PC-3 (cell line): ENCODE measurements around the gene HMCN2. TPM values are rescaled to one million over a fixed set of nuclear protein-coding genes. Genes with fewer than 3 reads are reported as not detected.
"Not testable (repeated sequence)": the region's sequence is repeated elsewhere in the genome, so short reads cannot be mapped to it uniquely, and the experiment has no call there.

Experiments
- ATAC-seq: fragments of 200-7000 bp; cut with Tn5 transposase; 2 replicates; pipeline ENCODE4 v1.9.1; 2020; ENCODE audit warnings: mild to moderate bottlenecking, moderate library complexity
- BruUV-seq: library from RNA; stranded (reverse); fragments of 400-500 nt; replicated peaks from 2 replicates; lab custom pipeline; 2021; lab: Mats Ljungman, UMichigan
- CTCF ChIA-PET: fragments of 300-600 bp; sonication (Branson Sonifier 250); formaldehyde crosslinking; loops from one replicate; lab custom pipeline; 2022; ENCODE audit warnings: antibody characterized with exemption; lab: Charles Lee
- POLR2A ChIA-PET: fragments of 300-600 bp; sonication (Branson Sonifier 250); formaldehyde crosslinking; loops from one replicate; lab custom pipeline; 2022; ENCODE audit warnings: antibody characterized with exemption; ENCODE audit not compliant: unreplicated experiment; lab: Charles Lee
- DNase-seq: peaks from one replicate; pipeline ENCODE4 v3.0.0-alpha.2; 2015
- H2AFZ ChIP-seq: fragments of 300-600 bp; sonication (generic); 2 replicates; pipeline ENCODE4 v1.6.0; 2016; ENCODE audit warnings: antibody characterized with exemption, low read length
- H3F3A ChIP-seq: fragments of 300-600 bp; sonication (generic); one replicate; pipeline ENCODE4 v1.6.0; 2017; ENCODE audit warnings: antibody characterized with exemption, low read length, control low read depth, mild to moderate bottlenecking; ENCODE audit not compliant: unreplicated experiment
- H3K27ac ChIP-seq: fragments of 300-600 bp; sonication (generic); 2 replicates; pipeline ENCODE4 v1.5.1; 2016; ENCODE audit warnings: mild to moderate bottlenecking, low read length
- H3K27me3 ChIP-seq: fragments of 300-600 bp; sonication (generic); 2 replicates; pipeline ENCODE4 v1.6.1; 2016; ENCODE audit warnings: low read length, mixed read lengths
- H3K36me3 ChIP-seq: fragments of 300-600 bp; sonication (generic); 2 replicates; pipeline ENCODE4 v1.6.1; 2016; ENCODE audit warnings: low read depth, mixed run types, low read length, mixed read lengths
- H3K4me1 ChIP-seq: fragments of 300-600 bp; sonication (generic); 2 replicates; pipeline ENCODE4 v1.5.1; 2016; ENCODE audit warnings: low read length; ENCODE audit not compliant: insufficient read depth
- H3K4me2 ChIP-seq: fragments of 300-600 bp; sonication (generic); 2 replicates; pipeline ENCODE4 v1.6.0; 2016; ENCODE audit warnings: low read length
- H3K4me3 ChIP-seq: fragments of 300-600 bp; sonication (generic); 2 replicates; pipeline ENCODE4 v1.5.1; 2016; ENCODE audit warnings: mild to moderate bottlenecking, low read length, mixed read lengths
- H3K79me2 ChIP-seq: fragments of 300-600 bp; sonication (generic); 2 replicates; pipeline ENCODE4 v1.6.1; 2017; ENCODE audit warnings: low read length, mixed read lengths
- H3K9ac ChIP-seq: fragments of 300-600 bp; sonication (generic); 2 replicates; pipeline ENCODE4 v1.6.0; 2016; ENCODE audit warnings: mild to moderate bottlenecking, low read length
- H3K9me2 ChIP-seq: fragments of 300-600 bp; sonication (generic); replicated peaks from 2 replicates; pipeline ENCODE4 v1.6.1; 2016; ENCODE audit warnings: mixed run types, low read length, mixed read lengths
- H3K9me3 ChIP-seq: fragments of 300-600 bp; sonication (generic); 2 replicates; pipeline ENCODE4 v1.6.1; 2016; ENCODE audit warnings: low read length, mixed read lengths
- H4K20me1 ChIP-seq: fragments of 300-600 bp; sonication (generic); 2 replicates; pipeline ENCODE4 v1.6.1; 2016; ENCODE audit warnings: low read length, mixed read lengths
- EZH2 ChIP-seq: fragments of 300-600 bp; sonication (generic); IDR thresholded peaks from one replicate; pipeline ENCODE4 v1.6.1; 2017; ENCODE audit warnings: antibody characterized with exemption, mild to moderate bottlenecking, low read length; ENCODE audit not compliant: unreplicated experiment
- EZH2phosphoT487 ChIP-seq: fragments of 300-600 bp; sonication (generic); IDR thresholded peaks from 2 replicates; pipeline ENCODE4 v1.6.1; 2018; ENCODE audit warnings: mild to moderate bottlenecking, antibody characterized with exemption, low read length, borderline replicate concordance
- intact Hi-C: fragments of 100-400 bp; cut with micrococcal nuclease; formaldehyde crosslinking; loops from 2 replicates; pipeline ENCODE4 v1.9.0; 2023
- total RNA-seq: library from RNA; depleted of rRNA; stranded (reverse); fragments of >200 nt; gene quantifications from 2 replicates; pipeline ENCODE4 v1.2.3, GENCODE V29; 2014
- TF ChIP-seq, protein P1 (sequence below): fragments of 300-600 bp; sonication (generic); conservative IDR thresholded peaks from 2 replicates; pipeline ENCODE4 v1.5.1; 2017; ENCODE audit warnings: antibody characterized with exemption, low read depth, mild to moderate bottlenecking, low read length

Gene HMCN2
- total RNA-seq, 1 experiment from 2014 or later = 0.11 TPM

DNA sequence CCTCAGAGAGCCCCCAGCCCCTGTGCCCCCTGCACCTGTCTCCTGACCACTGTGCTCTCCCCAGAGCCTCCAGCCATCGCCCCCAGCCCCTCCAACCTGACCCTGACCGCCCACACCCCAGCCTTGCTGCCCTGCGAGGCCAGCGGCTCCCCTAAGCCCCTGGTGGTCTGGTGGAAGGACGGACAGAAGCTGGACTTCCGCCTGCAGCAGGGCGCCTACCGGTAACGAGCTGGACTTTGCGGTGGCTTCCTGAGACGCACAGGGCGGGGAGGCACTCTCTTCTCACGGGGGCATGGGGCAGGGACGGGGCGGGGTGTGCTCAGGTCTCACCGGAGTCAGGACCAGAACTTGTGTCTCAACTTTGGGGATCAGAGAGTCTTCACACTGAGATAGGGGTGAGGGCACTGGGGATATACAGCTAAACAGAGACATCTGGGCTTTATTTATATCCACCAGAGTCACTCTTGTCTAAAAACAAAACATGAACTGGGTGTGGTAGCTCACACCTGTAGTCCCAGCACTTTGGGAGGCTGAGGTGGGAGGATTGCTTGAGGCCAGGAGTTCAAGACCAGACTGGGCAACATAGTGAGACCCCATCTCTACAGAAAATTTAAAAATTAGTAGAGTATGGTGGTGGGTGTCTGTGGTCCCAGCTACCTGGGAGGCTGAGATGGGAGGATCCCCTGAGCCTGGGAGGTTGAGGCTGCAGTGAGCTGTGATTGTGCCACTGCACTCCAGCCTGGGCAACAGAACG lies 133.1 kb downstream of the HMCN2 start:
- Histone ChIP-seq H3K4me3 (no peak overlapping the region), H3K4me2 (no peak overlapping the region), H3F3A (no peaks in the 10 kb centered on the region), H4K20me1 (no peaks in the 10 kb centered on the region), H3K79me2 (no peaks in the 10 kb centered on the region), H3K27ac (no peak overlapping the region), H3K4me1 (no peaks in the 10 kb centered on the region), H3K9ac (no peak overlapping the region), H3K36me3 (no peaks in the 10 kb centered on the region), H2AFZ (no peak overlapping the region), H3K9me3 (no peaks in the 10 kb centered on the region), H3K9me2 (no peaks in the 10 kb centered on the region), H3K27me3 (no peaks in the 10 kb centered on the region)
- no peak for TF ChIP-seq EZH2
- TF ChIP-seq, protein P1, sequence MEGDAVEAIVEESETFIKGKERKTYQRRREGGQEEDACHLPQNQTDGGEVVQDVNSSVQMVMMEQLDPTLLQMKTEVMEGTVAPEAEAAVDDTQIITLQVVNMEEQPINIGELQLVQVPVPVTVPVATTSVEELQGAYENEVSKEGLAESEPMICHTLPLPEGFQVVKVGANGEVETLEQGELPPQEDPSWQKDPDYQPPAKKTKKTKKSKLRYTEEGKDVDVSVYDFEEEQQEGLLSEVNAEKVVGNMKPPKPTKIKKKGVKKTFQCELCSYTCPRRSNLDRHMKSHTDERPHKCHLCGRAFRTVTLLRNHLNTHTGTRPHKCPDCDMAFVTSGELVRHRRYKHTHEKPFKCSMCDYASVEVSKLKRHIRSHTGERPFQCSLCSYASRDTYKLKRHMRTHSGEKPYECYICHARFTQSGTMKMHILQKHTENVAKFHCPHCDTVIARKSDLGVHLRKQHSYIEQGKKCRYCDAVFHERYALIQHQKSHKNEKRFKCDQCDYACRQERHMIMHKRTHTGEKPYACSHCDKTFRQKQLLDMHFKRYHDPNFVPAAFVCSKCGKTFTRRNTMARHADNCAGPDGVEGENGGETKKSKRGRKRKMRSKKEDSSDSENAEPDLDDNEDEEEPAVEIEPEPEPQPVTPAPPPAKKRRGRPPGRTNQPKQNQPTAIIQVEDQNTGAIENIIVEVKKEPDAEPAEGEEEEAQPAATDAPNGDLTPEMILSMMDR = no peak
- no peak for TF ChIP-seq EZH2phosphoT487
- intact Hi-C loops = no loop called here
- no TSS peak for BruUV-seq
- ATAC-seq (no peak), DNase-seq (no peak)
- ChIA-PET POLR2A (no interaction called here), CTCF (no interaction called here)

DNA sequence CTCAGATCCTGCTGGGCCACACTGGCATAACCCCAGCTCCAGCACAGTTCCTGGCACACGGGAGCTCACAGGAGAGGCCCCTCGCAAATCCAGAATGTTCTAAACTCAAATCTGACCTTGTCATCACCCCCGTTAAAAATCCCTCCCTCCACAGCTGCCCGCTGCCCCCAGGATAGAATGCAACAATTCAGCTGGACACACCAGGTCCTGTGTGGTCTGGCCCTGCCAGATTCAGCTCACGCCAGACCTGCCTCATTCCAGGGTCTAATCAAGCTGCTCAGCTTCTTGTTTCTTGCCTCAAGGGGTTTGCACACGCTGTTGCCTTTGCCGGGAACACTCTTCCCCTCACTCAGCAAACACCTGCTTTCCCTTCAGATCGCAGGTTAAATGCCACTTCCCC lies 134.2 kb downstream of the HMCN2 start:
- no peak overlapping the region for H2AFZ ChIP-seq
- no peaks in the 10 kb centered on the region for H3F3A ChIP-seq
- no peak for TF ChIP-seq EZH2
- TF ChIP-seq, protein P1 = no peak
- no peak for TF ChIP-seq EZH2phosphoT487
- H3K4me1 ChIP-seq = no peaks in the 10 kb centered on the region
- H3K4me2 ChIP-seq = no peak overlapping the region
- intact Hi-C loops = no loop called here
- H3K9me3 ChIP-seq = no peaks in the 10 kb centered on the region
- H3K79me2 ChIP-seq = no peaks in the 10 kb centered on the region
- H3K4me3 ChIP-seq = no peak overlapping the region
- H3K9me2 ChIP-seq = no peaks in the 10 kb centered on the region
- DNase-seq (no peak), ATAC-seq (no peak)
- CTCF ChIA-PET = interaction anchor here (0.7 kb wide), 1 partner anchor 240 kb away, joined by 3 read pairs; no protein-coding TSS in a partner anchor
- H4K20me1 ChIP-seq = no peaks in the 10 kb centered on the region
- no peak overlapping the region for H3K9ac ChIP-seq
- POLR2A ChIA-PET = no interaction called here
- no peak overlapping the region for H3K27ac ChIP-seq
- H3K36me3 ChIP-seq = no peaks in the 10 kb centered on the region
- BruUV-seq = no TSS peak
- no peaks in the 10 kb centered on the region for H3K27me3 ChIP-seq

DNA sequence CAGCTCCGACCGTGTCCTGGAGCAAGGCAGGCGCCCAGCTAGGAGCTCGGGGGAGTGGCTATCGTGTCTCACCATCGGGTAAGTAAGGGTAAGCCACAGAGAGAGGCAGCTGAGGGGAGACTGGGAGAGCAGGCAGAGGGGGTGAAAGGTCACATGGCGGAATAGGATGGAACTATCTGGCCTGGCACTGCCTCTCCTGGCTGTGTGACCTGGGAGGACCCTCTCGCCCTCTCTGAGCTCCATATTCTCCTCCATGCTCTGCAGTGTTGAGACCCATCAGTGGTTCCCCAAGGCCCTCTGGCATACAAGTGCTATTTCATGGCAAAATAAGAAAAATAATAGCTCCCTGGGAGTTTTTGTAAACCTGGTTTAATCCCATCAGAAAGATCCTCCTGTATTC lies 135.3 kb downstream of the HMCN2 start:
- no peak overlapping the region for H3K4me2 ChIP-seq
- no peaks in the 10 kb centered on the region for H3K27me3 ChIP-seq
- H3K4me1 ChIP-seq = no peaks in the 10 kb centered on the region
- H3K9me3 ChIP-seq = no peaks in the 10 kb centered on the region
- no peak overlapping the region for H3K9ac ChIP-seq
- no TSS peak for BruUV-seq
- DNase-seq = no peak
- no peaks in the 10 kb centered on the region for H3K9me2 ChIP-seq
- H3K79me2 ChIP-seq = no peaks in the 10 kb centered on the region
- ChIA-PET CTCF (no interaction called here), POLR2A (no interaction called here)
- H3K4me3 ChIP-seq = no peak overlapping the region
- H3K27ac ChIP-seq = no peak overlapping the region
- H4K20me1 ChIP-seq = no peaks in the 10 kb centered on the region
- no peaks in the 10 kb centered on the region for H3K36me3 ChIP-seq
- intact Hi-C loops = no loop called here
- H3F3A ChIP-seq = no peaks in the 10 kb centered on the region
- ATAC-seq = no peak
- TF ChIP-seq EZH2 (no peak), EZH2phosphoT487 (no peak)
- TF ChIP-seq, protein P1 = no peak
- H2AFZ ChIP-seq = no peak overlapping the region

DNA sequence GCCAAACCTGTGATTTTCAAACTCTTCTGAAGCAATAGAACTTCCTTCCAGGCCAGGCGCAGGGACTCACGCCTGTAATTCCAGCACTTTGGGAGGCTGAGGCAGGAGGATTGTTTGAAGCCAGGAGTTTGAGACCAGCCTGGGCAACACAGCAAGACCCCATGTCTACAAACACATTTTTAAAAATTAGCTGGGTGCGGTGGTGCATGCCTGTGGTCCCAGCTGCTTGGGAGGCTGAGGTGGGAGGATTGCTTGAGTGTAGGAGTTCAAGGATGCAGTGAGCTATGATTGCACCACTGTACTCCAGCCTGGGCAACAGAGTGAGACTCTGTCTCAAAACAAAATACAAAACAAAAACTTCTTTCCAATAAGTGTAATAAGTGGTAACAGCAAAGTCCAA lies 136.2 kb downstream of the HMCN2 start:
- H3K9ac ChIP-seq, H4K20me1 ChIP-seq, BruUV-seq, H3K4me1 ChIP-seq, POLR2A ChIA-PET, CTCF ChIA-PET, H3K36me3 ChIP-seq, H3F3A ChIP-seq, H3K27me3 ChIP-seq, H3K27ac ChIP-seq, DNase-seq, H3K79me2 ChIP-seq, H3K9me2 ChIP-seq, H3K4me2 ChIP-seq, ATAC-seq, intact Hi-C loops, H3K9me3 ChIP-seq, H2AFZ ChIP-seq, H3K4me3 ChIP-seq: not testable (repeated sequence)
